ENCODE data around the gene THSD7A.
A peak's percentile ranks its signal among the peaks of the same experiment; 100 is the strongest.

Gene THSD7A

DNA sequence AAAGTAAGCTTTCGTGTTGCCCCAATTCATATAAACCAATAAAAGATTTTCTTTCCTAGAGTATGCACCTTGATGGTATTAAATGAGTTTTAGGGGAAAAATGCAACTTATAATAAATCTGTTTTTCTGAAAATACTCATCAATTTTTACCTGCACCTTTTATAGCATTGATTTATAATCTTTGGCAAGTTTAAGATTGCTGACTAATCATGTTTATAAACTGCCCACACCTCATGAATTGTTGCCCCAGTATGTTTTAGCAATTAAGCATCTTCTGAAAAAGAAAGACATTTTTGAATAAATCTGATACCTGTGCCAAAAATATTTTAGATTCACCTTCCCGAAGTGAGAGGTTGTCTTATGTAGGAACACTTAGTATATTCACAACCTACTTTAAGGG lies 420.0 kb downstream of the THSD7A start:
- DNase-seq (ENCODE audit: low read depth): no peak

GRCh38 chr7:11410656-11411644 lies 421.0 kb downstream of the THSD7A start:
- DNase-seq (ENCODE audit: low read depth): peak; percentile 2

DNA sequence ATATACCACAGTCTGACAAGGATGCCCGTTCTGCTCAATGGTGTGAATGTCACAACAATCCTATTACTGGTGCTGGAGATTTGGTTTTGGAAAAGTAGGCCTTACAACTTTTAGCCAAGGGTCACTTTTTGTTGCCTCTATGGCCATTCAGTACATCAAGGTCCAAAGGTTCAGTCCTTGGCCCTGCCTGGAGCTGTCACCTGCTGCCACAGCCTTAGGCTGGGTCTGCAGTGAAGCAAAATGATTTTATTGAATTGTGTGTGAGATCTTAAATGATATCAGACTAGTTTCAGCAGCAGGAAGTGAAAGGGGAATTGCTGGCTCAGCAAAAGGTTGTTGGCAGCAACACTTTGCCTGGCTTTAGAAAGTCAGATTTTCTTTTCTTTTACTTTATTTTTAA lies 427.6 kb downstream of the THSD7A start:
- no peak for DNase-seq (ENCODE audit: low read depth)

DNA sequence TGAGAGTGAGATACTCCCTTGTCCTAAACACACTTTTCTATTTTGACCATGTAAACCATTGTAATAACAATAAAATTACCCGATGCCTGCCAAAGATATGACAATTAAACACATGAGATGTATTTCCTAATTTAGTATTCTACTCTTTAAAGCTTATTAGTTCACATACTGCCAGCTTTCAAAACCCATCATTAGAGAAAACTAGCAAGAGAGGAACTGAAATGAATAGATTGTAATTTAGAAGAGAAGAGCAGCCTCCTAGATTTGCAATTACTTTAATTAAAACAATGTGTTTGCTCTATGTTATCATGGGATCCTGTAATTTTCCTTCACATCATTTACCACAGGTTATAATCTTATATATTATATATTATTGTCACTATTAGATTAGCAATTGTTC lies 428.2 kb downstream of the THSD7A start:
- no peak for DNase-seq (ENCODE audit: low read depth)

- no peak for DNase-seq (ENCODE audit: low read depth)
Observed at GRCh38 chr7:11394438-11394837, 437.6 kb downstream of the THSD7A start.

DNA sequence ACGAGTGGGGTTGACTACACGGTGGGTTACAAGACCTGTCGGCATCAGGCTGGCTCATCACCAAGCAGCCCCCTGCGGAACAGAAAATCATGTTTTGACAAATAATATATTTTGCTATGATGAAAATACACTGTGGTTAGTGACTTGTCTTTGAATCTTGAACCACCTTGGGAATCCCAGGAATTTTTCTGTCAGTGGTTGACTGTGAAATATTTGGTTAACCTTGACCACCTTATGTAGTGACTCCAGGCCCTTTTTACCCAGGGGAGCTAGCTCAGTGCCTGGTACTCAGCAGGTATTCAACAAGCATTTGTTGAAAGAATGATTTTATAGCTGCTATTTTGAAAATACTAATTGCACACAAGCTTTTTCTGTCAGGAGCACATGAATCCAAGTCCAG lies 452.4 kb downstream of the THSD7A start:
- no peak for DNase-seq (ENCODE audit: low read depth)

- DNase-seq (ENCODE audit: low read depth): no peak
Observed at GRCh38 chr7:11376529-11376928, 455.5 kb downstream of the THSD7A start.

- DNase-seq (ENCODE audit: low read depth): no peak
Observed at GRCh38 chr7:11374629-11375028, 457.4 kb downstream of the THSD7A start.

DNA sequence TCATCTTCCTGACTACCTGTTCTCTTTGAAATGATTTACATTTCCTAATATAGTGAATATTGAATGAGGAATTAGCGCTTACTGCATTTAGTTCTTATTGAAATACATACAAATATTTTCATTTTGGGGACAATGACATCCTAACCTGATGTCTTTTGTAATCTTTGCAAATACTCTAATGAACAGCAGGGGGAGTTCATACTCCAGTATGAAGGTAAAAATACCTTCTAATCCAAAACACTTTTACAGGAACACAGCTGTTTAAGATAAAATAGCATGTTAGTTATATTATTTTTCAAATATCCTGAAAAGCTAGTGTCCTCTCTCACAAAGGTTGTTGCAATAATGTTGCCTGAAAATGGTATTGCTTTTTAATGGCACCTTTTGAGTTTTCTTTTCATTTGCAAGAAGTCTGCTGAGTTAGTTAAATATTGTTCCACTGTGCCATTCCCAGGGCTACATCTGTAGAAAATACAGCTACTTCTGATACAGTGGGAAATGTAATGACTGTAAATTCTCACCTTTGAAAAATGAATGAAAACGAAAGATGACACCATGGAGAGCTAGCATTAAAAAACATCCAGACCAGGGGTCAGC lies 458.4 kb downstream of the THSD7A start:
- DNase-seq (ENCODE audit: low read depth): no peak

GRCh38 chr7:11369696-11370095 lies 462.3 kb downstream of the THSD7A start:
- DNase-seq (ENCODE audit: low read depth): no peak

GRCh38 chr7:11366118-11366517 lies 465.9 kb downstream of the THSD7A start:
- DNase-seq (ENCODE audit: low read depth): no peak

GRCh38 chr7:11358637-11359036 lies 473.4 kb downstream of the THSD7A start:
- DNase-seq (ENCODE audit: low read depth): no peak

- no peak for DNase-seq (ENCODE audit: low read depth)
Observed at GRCh38 chr7:11355399-11356005, 476.5 kb downstream of the THSD7A start.

- no peak for DNase-seq (ENCODE audit: low read depth)
Observed at GRCh38 chr7:11346302-11346701, 485.7 kb downstream of the THSD7A start.

DNA sequence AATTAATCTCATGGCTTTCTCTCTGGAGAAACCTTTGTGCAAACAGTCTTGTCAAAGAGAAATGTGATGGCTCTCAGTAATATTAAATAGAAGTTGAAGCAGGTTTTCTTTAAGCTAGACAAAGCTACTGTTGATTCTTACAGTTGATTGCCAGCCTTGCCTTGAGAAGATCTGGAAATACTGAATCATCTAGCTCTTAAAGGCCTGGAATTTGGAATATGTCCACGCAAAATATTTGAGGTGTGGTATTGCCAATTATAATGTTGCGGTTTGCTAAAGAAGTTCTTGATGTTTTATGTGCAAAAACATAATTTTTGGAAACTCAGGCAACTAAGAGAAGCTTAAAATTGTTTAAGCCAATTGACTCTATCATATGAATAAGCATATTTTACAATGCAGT lies 486.4 kb downstream of the THSD7A start:
- no peak for DNase-seq (ENCODE audit: low read depth)

DNA sequence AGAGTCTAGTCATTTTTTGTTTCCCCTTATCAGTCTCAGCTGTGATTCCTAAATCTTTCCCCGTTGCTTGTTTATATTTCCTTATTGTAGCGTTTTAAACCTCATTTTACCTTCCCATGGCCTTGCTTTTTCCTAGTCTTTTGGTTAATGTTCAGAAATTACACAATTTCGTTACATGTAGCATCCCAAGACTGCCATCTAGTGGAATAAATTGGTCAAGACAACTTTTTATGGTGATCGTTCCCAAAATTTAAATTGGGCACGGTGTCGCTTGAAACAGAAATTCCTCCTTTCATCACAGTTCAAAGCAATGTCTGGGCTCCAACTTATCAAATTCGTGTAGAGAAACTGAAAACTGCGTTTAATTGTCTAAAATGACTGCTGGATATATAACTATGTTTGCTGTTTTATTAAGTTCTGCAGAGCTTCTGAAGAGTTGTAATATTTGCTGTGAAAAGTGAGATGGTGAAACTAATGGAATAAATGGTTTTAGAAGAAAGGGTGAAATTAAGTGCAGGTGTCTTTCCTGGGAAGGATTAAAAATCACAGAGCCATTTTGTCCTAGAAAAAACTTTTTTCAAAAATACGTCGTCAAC lies 488.1 kb downstream of the THSD7A start:
- DNase-seq (ENCODE audit: low read depth): no peak

GRCh38 chr7:11343136-11343535 lies 488.9 kb downstream of the THSD7A start:
- no peak for DNase-seq (ENCODE audit: low read depth)

- DNase-seq (ENCODE audit: low read depth): no peak
Observed at GRCh38 chr7:11341285-11341944, 490.6 kb downstream of the THSD7A start.

GRCh38 chr7:11336432-11336831 lies 495.6 kb downstream of the THSD7A start:
- DNase-seq (ENCODE audit: low read depth): no peak

- DNase-seq (ENCODE audit: low read depth): no peak
Observed at GRCh38 chr7:11335947-11336346, 496.1 kb downstream of the THSD7A start.

GRCh38 chr7:11332865-11333228 lies 499.2 kb downstream of the THSD7A start:
- no peak for DNase-seq (ENCODE audit: low read depth)

- no peak for DNase-seq (ENCODE audit: low read depth)
Observed at GRCh38 chr7:11332186-11332864, 499.7 kb downstream of the THSD7A start.

Measured in non-pigmented ciliary epithelial cell (primary cell).